Measurements from ENCODE around the gene MAB21L4. TPM values are rescaled to one million over a fixed set of nuclear protein-coding genes. Genes with fewer than 3 reads are reported as not detected.

The MAB21L4 gene
- total RNA-seq, 1 donor from 2014 or later, result not detected

DNA sequence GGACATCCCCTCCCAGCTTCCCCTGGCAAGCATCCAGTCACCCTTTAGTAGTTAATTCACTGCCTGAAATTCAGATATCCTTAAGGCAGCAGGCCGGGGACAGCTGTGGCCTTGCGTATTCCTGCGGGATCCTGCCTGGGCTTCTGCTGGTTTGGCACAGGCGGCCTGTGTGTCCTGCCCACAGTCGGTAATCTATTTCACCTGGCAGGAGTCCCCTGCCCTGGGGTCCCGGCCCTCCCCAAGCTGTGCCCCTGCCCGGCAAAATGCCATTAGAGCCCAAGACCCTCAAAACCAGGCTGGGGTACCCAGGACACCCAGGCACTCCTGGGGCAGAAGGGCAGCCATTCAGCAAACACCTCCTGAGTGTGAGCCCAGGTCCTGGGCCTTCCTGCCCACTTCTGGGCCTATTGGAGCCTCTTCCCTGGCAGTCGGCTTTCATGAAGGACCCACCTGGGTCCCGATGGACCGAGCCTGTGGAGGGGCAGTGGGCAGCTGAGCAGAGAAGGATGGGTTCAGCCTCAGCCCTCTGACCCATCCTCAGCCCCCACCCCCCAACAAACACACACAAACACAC lies 21.8 kb upstream of the MAB21L4 start:
- TF ChIP-seq CTCF (conservative IDR thresholded peaks at IDR 0.05), result no peak

GRCh38 chr2:240917009-240917683 lies 21.2 kb upstream of the MAB21L4 start:
- no peak for DNase-seq (ENCODE audit: low read depth, low spot score)
- Mint-ChIP-seq H3K36me3 (ENCODE audit: low read depth) (no peaks in the 10 kb centered on the region), H3K4me1 (no peaks in the 10 kb centered on the region), H3K27me3 (ENCODE audit: low read depth) (peaks cover 9% of the 10 kb centered on the region), H3K9me3 (no peaks in the 10 kb centered on the region), H3K27ac (ENCODE audit: unreplicated experiment) (no peak overlapping the region), H3K4me3 (no peak overlapping the region)
- TF ChIP-seq CTCF (conservative IDR thresholded peaks at IDR 0.05), result no peak

More for the DNA sequence above, 21.8 kb upstream of the MAB21L4 start:
- Mint-ChIP-seq H3K4me3 (no peak overlapping the region), H3K36me3 (ENCODE audit: low read depth) (no peaks in the 10 kb centered on the region), H3K9me3 (no peaks in the 10 kb centered on the region), H3K4me1 (no peaks in the 10 kb centered on the region), H3K27ac (ENCODE audit: unreplicated experiment) (no peak overlapping the region), H3K27me3 (ENCODE audit: low read depth) (peaks cover 7% of the 10 kb centered on the region)
- DNase-seq (ENCODE audit: low read depth, low spot score), result no peak

- DNase-seq (ENCODE audit: low read depth, low spot score), result no peak
- H3K36me3 Mint-ChIP-seq (ENCODE audit: low read depth), result no peaks in the 10 kb centered on the region
- TF ChIP-seq CTCF (conservative IDR thresholded peaks at IDR 0.05), result no peak
- H3K4me1 Mint-ChIP-seq, result no peaks in the 10 kb centered on the region
- H3K4me3 Mint-ChIP-seq, result no peak overlapping the region
- no peaks in the 10 kb centered on the region for H3K9me3 Mint-ChIP-seq
- no peak overlapping the region for H3K27ac Mint-ChIP-seq (ENCODE audit: unreplicated experiment)
- H3K27me3 Mint-ChIP-seq (ENCODE audit: low read depth), result peaks cover 15% of the 10 kb centered on the region
Observed at GRCh38 chr2:240916571-240917008, 20.6 kb upstream of the MAB21L4 start.

- H3K4me1 Mint-ChIP-seq, result no peaks in the 10 kb centered on the region
- TF ChIP-seq CTCF (conservative IDR thresholded peaks at IDR 0.05), result no peak
- H3K9me3 Mint-ChIP-seq, result no peaks in the 10 kb centered on the region
- peaks cover 17% of the 10 kb centered on the region for H3K27me3 Mint-ChIP-seq (ENCODE audit: low read depth)
- H3K36me3 Mint-ChIP-seq (ENCODE audit: low read depth), result no peaks in the 10 kb centered on the region
- no peak overlapping the region for H3K4me3 Mint-ChIP-seq
- H3K27ac Mint-ChIP-seq (ENCODE audit: unreplicated experiment), result no peak overlapping the region
- no peak for DNase-seq (ENCODE audit: low read depth, low spot score)
Observed at GRCh38 chr2:240915526-240916341, 19.8 kb upstream of the MAB21L4 start.

DNA sequence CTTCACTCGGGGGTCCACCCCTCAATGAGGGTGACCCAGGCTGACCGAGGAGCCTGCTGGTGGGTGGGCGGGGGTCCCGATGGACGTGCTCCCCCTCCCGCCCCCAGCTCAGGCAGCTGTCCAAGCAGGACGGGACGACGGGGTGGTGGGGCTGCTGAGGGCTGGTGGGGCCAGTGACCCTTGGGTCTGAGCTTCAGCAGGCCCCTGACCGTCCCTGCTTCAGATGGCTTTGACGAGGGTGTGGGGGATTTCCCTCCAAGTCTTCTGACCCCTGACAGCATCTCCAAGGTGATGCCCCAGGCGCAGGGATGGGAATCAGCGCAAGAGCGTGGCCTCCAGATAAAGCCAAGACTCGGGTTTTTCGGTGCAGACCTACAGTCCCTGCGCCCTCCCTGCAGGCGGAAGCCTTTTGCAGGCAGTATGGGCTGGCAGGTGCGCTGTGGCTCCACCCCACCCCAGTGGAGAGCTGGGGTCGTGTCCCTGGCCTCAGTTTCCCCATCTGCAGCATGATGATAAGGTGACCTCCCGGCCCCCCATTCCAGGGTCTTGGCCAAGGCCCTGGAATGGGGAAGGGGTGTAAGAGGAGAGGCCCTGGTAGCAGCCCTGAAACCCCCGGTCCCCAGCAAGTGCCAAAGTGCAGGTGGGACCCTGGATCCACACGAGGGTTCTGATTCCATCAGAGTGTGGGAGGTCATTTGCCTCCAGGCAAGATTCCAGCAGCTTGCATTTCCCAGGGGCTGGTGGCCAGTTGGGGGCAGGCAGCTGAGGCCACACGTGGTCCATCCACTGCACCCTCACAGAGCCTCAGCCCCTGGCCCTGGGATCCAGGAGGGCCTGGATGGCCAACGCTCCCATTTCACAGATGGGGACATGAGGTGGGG lies 18.9 kb upstream of the MAB21L4 start:
- no peak overlapping the region for H3K27ac Mint-ChIP-seq (ENCODE audit: unreplicated experiment)
- no peaks in the 10 kb centered on the region for H3K36me3 Mint-ChIP-seq (ENCODE audit: low read depth)
- TF ChIP-seq CTCF (conservative IDR thresholded peaks at IDR 0.05), result peak; percentile 21
- H3K4me3 Mint-ChIP-seq, result no peak overlapping the region
- peaks cover 24% of the 10 kb centered on the region for H3K27me3 Mint-ChIP-seq (ENCODE audit: low read depth)
- no peaks in the 10 kb centered on the region for H3K9me3 Mint-ChIP-seq
- no peaks in the 10 kb centered on the region for H3K4me1 Mint-ChIP-seq
- DNase-seq (ENCODE audit: low read depth, low spot score), result no peak

Measured in neural crest cell (in vitro differentiated cells).